ENCODE results near the gene SMYD3.

Gene SMYD3

DNA sequence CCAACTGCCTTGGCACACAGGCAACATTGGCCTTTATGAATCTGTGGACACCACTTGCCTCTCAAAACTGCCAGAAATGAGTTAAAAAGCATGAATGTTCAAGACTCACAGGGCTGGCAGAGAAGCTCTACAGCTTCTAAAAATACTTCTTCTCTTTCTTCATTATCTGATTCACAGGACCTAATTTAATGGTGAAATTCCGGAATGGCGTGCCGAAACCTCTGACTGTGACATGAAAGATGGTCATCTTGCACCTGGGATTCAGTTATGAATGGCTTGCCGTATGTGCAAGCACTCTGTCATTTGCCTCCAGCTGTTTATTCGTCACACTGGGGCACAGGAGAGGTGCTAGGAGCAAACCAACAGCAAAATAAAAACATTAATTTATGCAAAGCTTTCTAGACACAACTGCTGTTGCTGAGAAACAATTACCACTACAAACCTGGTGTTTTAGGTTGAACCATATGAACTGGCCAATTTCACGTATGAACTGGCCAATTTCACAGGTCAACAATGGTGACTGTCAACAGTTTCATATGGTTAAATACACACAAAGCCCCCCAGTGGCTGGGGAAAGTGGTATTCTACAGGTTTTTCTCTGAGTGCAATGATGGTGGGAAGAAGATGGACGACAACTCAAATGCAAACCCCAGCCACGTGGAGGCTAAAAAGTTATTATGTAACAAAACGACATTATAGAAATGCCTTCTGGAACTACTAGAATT is 704.0 kb downstream of the SMYD3 start:
- H3K9me3 ChIP-seq (ENCODE audit: insufficient read depth, low read length), result no peaks in the 10 kb centered on the region

GRCh38 chr1:245800901-245801605 is 706.0 kb downstream of the SMYD3 start:
- no peaks in the 10 kb centered on the region for H3K9me3 ChIP-seq (ENCODE audit: insufficient read depth, low read length)
- no peaks in the 10 kb centered on the region for H3K4me1 ChIP-seq (ENCODE audit: insufficient read depth, insufficient read length)
- no peak overlapping the region for H3K4me3 ChIP-seq (ENCODE audit: insufficient read length, low read depth)
- no peak for DNase-seq (ENCODE audit: low read depth, low spot score)
- TF ChIP-seq ZNF274 (IDR thresholded peaks at IDR 0.05; ENCODE audit: low read depth, low read length), result no peak
- no peak for TF ChIP-seq YY1 (IDR thresholded peaks at IDR 0.05; ENCODE audit: insufficient read depth, insufficient read length)
- no peak for TF ChIP-seq SUZ12 (IDR thresholded peaks at IDR 0.05; ENCODE audit: extremely low read depth, insufficient read depth, insufficient read length)
- no peaks in the 10 kb centered on the region for H3K36me3 ChIP-seq (ENCODE audit: insufficient read depth, insufficient read length, low read length)
- H3K9ac ChIP-seq (ENCODE audit: insufficient read length, low read depth), result no peak overlapping the region
- H3K27me3 ChIP-seq (ENCODE audit: insufficient read depth, insufficient read length), result no peaks in the 10 kb centered on the region

More for the DNA sequence above, 704.0 kb downstream of the SMYD3 start:
- no peaks in the 10 kb centered on the region for H3K27me3 ChIP-seq (ENCODE audit: insufficient read depth, insufficient read length)
- no peak overlapping the region for H3K9ac ChIP-seq (ENCODE audit: insufficient read length, low read depth)
- H3K4me1 ChIP-seq (ENCODE audit: insufficient read depth, insufficient read length), result no peaks in the 10 kb centered on the region
- DNase-seq (ENCODE audit: low read depth, low spot score), result no peak
- no peak overlapping the region for H3K4me3 ChIP-seq (ENCODE audit: insufficient read length, low read depth)
- H3K36me3 ChIP-seq (ENCODE audit: insufficient read depth, insufficient read length, low read length), result no peaks in the 10 kb centered on the region
- TF ChIP-seq SUZ12 (IDR thresholded peaks at IDR 0.05; ENCODE audit: extremely low read depth, insufficient read depth, insufficient read length) (no peak), ZNF274 (IDR thresholded peaks at IDR 0.05; ENCODE audit: low read depth, low read length) (no peak), YY1 (IDR thresholded peaks at IDR 0.05; ENCODE audit: insufficient read depth, insufficient read length) (no peak)

GRCh38 chr1:245798349-245798711 is 708.7 kb downstream of the SMYD3 start:
- DNase-seq (ENCODE audit: low read depth, low spot score), result no peak
- Histone ChIP-seq H3K4me1 (ENCODE audit: insufficient read depth, insufficient read length) (no peaks in the 10 kb centered on the region), H3K36me3 (ENCODE audit: insufficient read depth, insufficient read length, low read length) (no peaks in the 10 kb centered on the region), H3K9ac (ENCODE audit: insufficient read length, low read depth) (no peak overlapping the region), H3K4me3 (ENCODE audit: insufficient read length, low read depth) (no peak overlapping the region), H3K9me3 (ENCODE audit: insufficient read depth, low read length) (no peaks in the 10 kb centered on the region), H3K27me3 (ENCODE audit: insufficient read depth, insufficient read length) (no peaks in the 10 kb centered on the region)
- TF ChIP-seq SUZ12 (IDR thresholded peaks at IDR 0.05; ENCODE audit: extremely low read depth, insufficient read depth, insufficient read length) (no peak), ZNF274 (IDR thresholded peaks at IDR 0.05; ENCODE audit: low read depth, low read length) (no peak), YY1 (IDR thresholded peaks at IDR 0.05; ENCODE audit: insufficient read depth, insufficient read length) (no peak)

- no peak for TF ChIP-seq ZNF274 (IDR thresholded peaks at IDR 0.05; ENCODE audit: low read depth, low read length)
- TF ChIP-seq YY1 (IDR thresholded peaks at IDR 0.05; ENCODE audit: insufficient read depth, insufficient read length), result no peak
- TF ChIP-seq SUZ12 (IDR thresholded peaks at IDR 0.05; ENCODE audit: extremely low read depth, insufficient read depth, insufficient read length), result no peak
- Histone ChIP-seq H3K9me3 (ENCODE audit: insufficient read depth, low read length) (no peaks in the 10 kb centered on the region), H3K4me3 (ENCODE audit: insufficient read length, low read depth) (no peak overlapping the region), H3K4me1 (ENCODE audit: insufficient read depth, insufficient read length) (no peaks in the 10 kb centered on the region), H3K9ac (ENCODE audit: insufficient read length, low read depth) (no peak overlapping the region), H3K36me3 (ENCODE audit: insufficient read depth, insufficient read length, low read length) (no peaks in the 10 kb centered on the region), H3K27me3 (ENCODE audit: insufficient read depth, insufficient read length) (no peaks in the 10 kb centered on the region)
- DNase-seq (ENCODE audit: low read depth, low spot score), result peak; percentile 64
Measured at GRCh38 chr1:245797592-245798348, 709.3 kb downstream of the SMYD3 start.

GRCh38 chr1:245791410-245792312 is 715.4 kb downstream of the SMYD3 start:
- no peak for DNase-seq (ENCODE audit: low read depth, low spot score)
- H3K9me3 ChIP-seq (ENCODE audit: insufficient read depth, low read length), result no peaks in the 10 kb centered on the region
- H3K36me3 ChIP-seq (ENCODE audit: insufficient read depth, insufficient read length, low read length), result no peaks in the 10 kb centered on the region
- TF ChIP-seq SUZ12 (IDR thresholded peaks at IDR 0.05; ENCODE audit: extremely low read depth, insufficient read depth, insufficient read length) (no peak), YY1 (IDR thresholded peaks at IDR 0.05; ENCODE audit: insufficient read depth, insufficient read length) (no peak), ZNF274 (IDR thresholded peaks at IDR 0.05; ENCODE audit: low read depth, low read length) (no peak)
- H3K4me3 ChIP-seq (ENCODE audit: insufficient read length, low read depth), result no peak overlapping the region
- H3K27me3 ChIP-seq (ENCODE audit: insufficient read depth, insufficient read length), result no peaks in the 10 kb centered on the region
- H3K4me1 ChIP-seq (ENCODE audit: insufficient read depth, insufficient read length), result peaks cover 5% of the 10 kb centered on the region
- H3K9ac ChIP-seq (ENCODE audit: insufficient read length, low read depth), result no peak overlapping the region

GRCh38 chr1:245790441-245790840 is 716.6 kb downstream of the SMYD3 start:
- TF ChIP-seq ZNF274 (IDR thresholded peaks at IDR 0.05; ENCODE audit: low read depth, low read length) (no peak), YY1 (IDR thresholded peaks at IDR 0.05; ENCODE audit: insufficient read depth, insufficient read length) (no peak), SUZ12 (IDR thresholded peaks at IDR 0.05; ENCODE audit: extremely low read depth, insufficient read depth, insufficient read length) (no peak)
- no peak overlapping the region for H3K4me3 ChIP-seq (ENCODE audit: insufficient read length, low read depth)
- no peaks in the 10 kb centered on the region for H3K9me3 ChIP-seq (ENCODE audit: insufficient read depth, low read length)
- no peaks in the 10 kb centered on the region for H3K36me3 ChIP-seq (ENCODE audit: insufficient read depth, insufficient read length, low read length)
- no peaks in the 10 kb centered on the region for H3K27me3 ChIP-seq (ENCODE audit: insufficient read depth, insufficient read length)
- peaks cover 5% of the 10 kb centered on the region for H3K4me1 ChIP-seq (ENCODE audit: insufficient read depth, insufficient read length)
- no peak for DNase-seq (ENCODE audit: low read depth, low spot score)
- H3K9ac ChIP-seq (ENCODE audit: insufficient read length, low read depth), result no peak overlapping the region
